Activated CD4-positive, alpha-beta T cell treated with anti-CD3 and anti-CD28 coated beads, Interleukin-10, Interleukin-2, amounts not matched to agents 100 ng/mL and 50 ng/mL, durations not matched to agents 16 hours and 8 hours (primary cell): ENCODE data around the gene DSCAML1.
"Not testable (repeated sequence)": the region's sequence is repeated elsewhere in the genome, so short reads cannot be mapped to it uniquely, and the experiment has no call there.

Experiments
- DNase-seq: peaks from one replicate; pipeline ENCODE4 v3.0.0-alpha.2; 2020

Gene DSCAML1

GRCh38 chr11:117458275-117459122, 338.5 kb downstream of the DSCAML1 start:
- DNase-seq, result peak; percentile 33

DNA sequence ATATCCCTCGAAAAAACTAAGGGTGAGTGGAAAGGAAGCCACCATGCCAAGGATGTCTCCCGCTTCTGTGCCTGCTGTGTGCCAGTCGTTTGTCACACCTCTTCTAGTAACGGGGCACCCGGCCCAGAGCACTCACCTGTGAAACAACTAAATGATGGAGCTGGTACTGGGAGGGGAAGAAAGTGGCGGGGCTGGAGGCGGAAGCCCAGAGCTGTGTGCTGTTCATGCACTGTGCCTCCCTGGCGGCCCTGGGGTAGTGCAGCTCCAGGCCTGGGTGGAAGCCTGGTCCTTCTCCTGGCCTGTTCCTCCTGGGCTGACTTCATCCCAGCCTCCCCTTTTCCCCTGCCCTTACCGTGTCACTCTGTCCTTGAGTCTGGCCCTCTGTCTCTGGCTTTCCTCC, 339.2 kb downstream of the DSCAML1 start:
- DNase-seq, result no peak

- DNase-seq, result no peak
Measured at GRCh38 chr11:117457031-117457785, 339.8 kb downstream of the DSCAML1 start.

- not testable (repeated sequence) for DNase-seq
Measured at GRCh38 chr11:117456721-117457029, 340.3 kb downstream of the DSCAML1 start.

DNA sequence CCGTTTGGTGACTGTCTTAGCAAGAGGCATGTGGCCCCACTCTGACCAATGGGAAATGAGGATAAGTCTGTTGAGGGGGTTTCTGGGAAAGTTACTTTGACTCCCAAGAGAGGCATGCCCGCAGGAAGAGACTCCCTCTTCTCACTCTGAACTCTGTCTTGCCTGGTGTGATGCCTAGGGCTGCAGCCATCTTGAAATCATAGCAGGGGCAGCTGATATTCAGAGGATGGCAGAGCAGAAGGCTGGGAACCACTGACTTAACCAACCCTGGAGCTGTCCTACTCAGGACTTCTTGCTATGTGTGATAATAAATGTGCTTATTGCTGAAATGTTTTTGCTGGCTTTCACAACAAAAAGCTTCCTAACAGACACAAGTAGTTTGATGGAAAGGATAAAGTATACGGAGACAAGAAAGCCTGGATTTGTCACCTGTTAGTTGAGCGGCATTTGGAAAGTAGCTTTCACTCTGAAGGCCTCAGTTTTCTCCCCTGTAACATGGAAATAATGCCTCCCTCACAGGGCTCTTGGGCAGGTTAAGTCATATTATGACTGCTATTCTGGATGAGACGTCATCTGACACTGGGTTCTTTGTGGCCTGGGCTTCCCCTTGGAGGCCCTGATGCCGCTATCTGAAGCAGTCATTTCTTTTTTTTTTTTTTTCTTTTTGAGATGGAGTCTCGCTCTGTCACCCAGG, 340.8 kb downstream of the DSCAML1 start:
- peak; percentile 81 for DNase-seq

- no peak for DNase-seq
Measured at GRCh38 chr11:117454564-117454917, 342.5 kb downstream of the DSCAML1 start.

- DNase-seq, result no peak
Measured at GRCh38 chr11:117453886-117454563, 343.0 kb downstream of the DSCAML1 start.

GRCh38 chr11:117449111-117449693, 347.8 kb downstream of the DSCAML1 start:
- no peak for DNase-seq

DNA sequence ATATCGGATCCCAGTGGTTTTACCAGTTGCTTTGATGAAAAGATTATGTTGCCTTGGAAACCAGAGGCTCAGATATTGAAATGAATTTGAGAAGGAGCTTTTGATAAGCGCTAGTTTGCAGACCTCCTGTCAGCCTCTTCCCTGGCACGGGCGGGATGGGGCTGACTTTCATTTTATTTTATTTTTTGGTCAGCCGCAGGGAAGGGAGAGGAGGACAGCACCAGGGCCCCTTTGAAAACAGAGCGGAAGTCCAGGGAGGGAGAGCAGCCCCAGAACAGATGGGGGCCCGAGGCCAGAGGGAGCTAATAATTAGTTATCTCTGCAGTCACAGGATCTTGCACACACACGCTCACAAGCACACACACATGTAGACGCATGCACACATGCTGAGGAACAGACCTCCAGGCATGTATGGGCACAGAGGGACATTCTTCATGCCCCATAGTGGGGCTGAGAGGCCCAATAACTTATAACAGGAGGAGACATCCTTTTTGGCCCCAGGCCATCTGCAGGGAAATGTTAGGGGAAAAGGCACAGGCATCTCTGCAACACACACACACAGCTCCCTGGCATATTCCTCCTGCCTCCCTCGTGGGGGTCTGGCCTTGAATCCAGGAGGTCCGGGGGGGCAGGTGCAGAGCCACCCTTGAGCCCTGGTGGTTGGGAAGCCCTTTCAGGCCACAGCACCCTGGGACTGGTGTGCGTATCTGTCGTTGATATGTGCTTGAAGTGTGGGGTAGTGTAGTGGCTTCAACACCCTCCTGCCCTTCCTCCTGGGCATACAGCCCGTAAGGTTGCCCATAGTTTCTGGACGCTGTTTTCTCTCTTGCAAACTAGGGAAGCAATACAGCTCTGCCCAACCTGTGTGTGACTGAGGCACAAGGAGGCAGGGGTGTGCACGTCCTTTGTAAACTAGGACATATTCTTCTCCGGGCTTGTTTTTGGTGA, 352.0 kb downstream of the DSCAML1 start:
- no peak for DNase-seq

- DNase-seq, result no peak
Measured at GRCh38 chr11:117444256-117444655, 352.8 kb downstream of the DSCAML1 start.

GRCh38 chr11:117443266-117444186, 353.5 kb downstream of the DSCAML1 start:
- DNase-seq, result peak; percentile 17

DNA sequence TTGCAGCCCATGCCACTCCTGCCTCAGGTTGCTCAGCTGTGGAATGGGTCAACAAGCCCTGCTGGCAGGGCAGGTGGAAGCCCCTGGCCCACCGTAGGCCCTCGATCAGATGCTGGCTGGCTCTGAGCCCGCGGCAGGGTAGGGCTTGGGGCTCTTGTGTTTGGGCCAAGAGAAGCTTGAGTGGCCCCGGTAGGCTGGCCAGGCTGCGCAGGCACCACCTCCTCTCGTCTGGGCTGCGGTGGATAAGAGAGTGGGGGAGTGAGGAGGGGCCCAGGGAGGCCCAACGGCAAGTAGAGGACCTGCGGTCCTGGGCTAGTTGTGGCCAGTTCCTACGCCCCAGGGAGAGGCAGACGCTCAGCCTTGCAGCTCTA, 354.2 kb downstream of the DSCAML1 start:
- DNase-seq, result no peak

GRCh38 chr11:117442049-117442868, 354.8 kb downstream of the DSCAML1 start:
- DNase-seq, result no peak

GRCh38 chr11:117441146-117441975, 355.7 kb downstream of the DSCAML1 start:
- no peak for DNase-seq

GRCh38 chr11:117440258-117440657, 356.8 kb downstream of the DSCAML1 start:
- no peak for DNase-seq

DNA sequence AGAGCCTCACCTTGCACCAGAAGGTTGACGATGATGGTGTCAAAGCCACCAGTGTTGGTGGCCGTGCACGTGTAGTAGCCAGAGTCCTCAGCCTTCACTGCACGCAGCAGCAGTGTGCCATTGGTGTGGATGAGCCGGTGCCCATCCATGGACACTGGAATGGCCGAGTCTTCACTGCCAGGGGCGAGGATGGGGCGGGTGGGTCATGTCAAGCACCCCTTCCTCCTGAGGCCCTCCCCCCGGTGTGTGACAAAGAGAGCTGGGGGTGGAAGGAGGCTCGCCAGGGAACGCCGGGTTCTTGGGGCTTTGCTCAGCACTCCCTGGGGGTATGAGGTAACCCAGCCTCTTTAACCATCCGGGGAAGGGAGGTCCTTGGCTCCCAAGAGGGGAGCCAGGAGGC, 357.8 kb downstream of the DSCAML1 start:
- DNase-seq, result no peak

GRCh38 chr11:117438371-117439000, 358.5 kb downstream of the DSCAML1 start:
- no peak for DNase-seq

- DNase-seq, result no peak
Measured at GRCh38 chr11:117437791-117438130, 359.3 kb downstream of the DSCAML1 start.
